WERI-Rb-1 (cell line): Measurements from ENCODE around the gene IFIT5.

ENCODE experiments used
- DNase-seq: peaks from one replicate; pipeline ENCODE4 v3.0.0-alpha.2; 2020
- H3K27ac ChIP-seq: fragments of 250-450 bp; sonication (Bioruptor Pico); 2 replicates; pipeline ENCODE4 v1.5.1; 2020; ENCODE audit warnings: mild to moderate bottlenecking, moderate library complexity
- H3K27me3 ChIP-seq: fragments of 250-450 bp; sonication (Bioruptor Pico); 2 replicates; pipeline ENCODE4 v1.5.1; 2021; ENCODE audit warnings: mild to moderate bottlenecking, low read depth, moderate library complexity; ENCODE audit not compliant: insufficient read depth, severe bottlenecking
- H3K36me3 ChIP-seq: fragments of 250-450 bp; sonication (Bioruptor Pico); 2 replicates; pipeline ENCODE4 v1.5.1; 2020; ENCODE audit warnings: mild to moderate bottlenecking, moderate library complexity
- H3K4me3 ChIP-seq: 2 replicates; pipeline ENCODE4 v1.5.1; 2011; ENCODE audit warnings: low read depth, mild to moderate bottlenecking, control low read depth, low read length
- H3K9me3 ChIP-seq: fragments of 250-450 bp; sonication (Bioruptor Pico); 2 replicates; pipeline ENCODE4 v1.5.1; 2021; ENCODE audit warnings: mild to moderate bottlenecking, moderate library complexity; ENCODE audit not compliant: severe bottlenecking
- CTCF ChIP-seq: IDR thresholded peaks from 2 replicates; pipeline ENCODE4 v1.5.1; 2011; ENCODE audit warnings: low read depth, mild to moderate bottlenecking, control low read depth, inconsistent platforms, low read length

IFIT5 gene

GRCh38 chr10:89414146-89414878 lies at the start of gene IFIT5:
IFIT5 (plus strand) TSS chr10:89414568; CDS start chr10:89414799, 231 bp downstream.
- TF ChIP-seq CTCF, result no peak
- DNase-seq, result peak; percentile 78
- Histone ChIP-seq H3K4me3 (peak within 1 kb of the TSS; percentile 81), H3K27me3 (no peaks in the 10 kb centered on the region), H3K36me3 (peaks cover 7% of the 10 kb centered on the region), H3K9me3 (no peaks in the 10 kb centered on the region), H3K27ac (peak within 1 kb of the TSS; percentile 57)

GRCh38 chr10:89367529-89367928 lies 46.8 kb upstream of the IFIT5 start:
- no peaks in the 10 kb centered on the region for H3K36me3 ChIP-seq
- TF ChIP-seq CTCF, result no peak
- DNase-seq, result no peak
- H3K27me3 ChIP-seq, result no peaks in the 10 kb centered on the region
- no peak overlapping the region for H3K27ac ChIP-seq
- no peak overlapping the region for H3K4me3 ChIP-seq
- no peaks in the 10 kb centered on the region for H3K9me3 ChIP-seq

DNA sequence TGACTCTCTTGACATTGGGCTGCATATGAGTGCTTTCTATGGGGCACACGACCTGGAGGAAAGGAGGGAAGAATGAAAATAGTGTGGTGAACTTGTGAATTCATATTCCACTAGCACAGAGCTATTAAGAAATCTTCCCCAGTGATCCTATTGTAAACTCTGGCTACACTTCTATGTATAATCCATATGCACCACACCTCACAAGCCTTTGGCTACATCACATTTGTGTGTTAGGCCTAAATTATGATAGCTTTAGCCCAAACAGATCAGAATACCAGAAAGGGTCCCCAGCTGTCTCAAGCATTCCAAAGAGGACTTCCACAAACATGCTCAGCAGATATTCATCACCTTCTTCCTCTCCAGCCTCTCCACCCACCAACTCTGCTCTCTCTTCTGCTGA lies 46.2 kb upstream of the IFIT5 start:
- DNase-seq, result no peak
- TF ChIP-seq CTCF, result no peak
- H3K27me3 ChIP-seq, result no peaks in the 10 kb centered on the region
- no peak overlapping the region for H3K27ac ChIP-seq
- no peaks in the 10 kb centered on the region for H3K36me3 ChIP-seq
- no peaks in the 10 kb centered on the region for H3K9me3 ChIP-seq
- H3K4me3 ChIP-seq, result no peak overlapping the region

GRCh38 chr10:89369156-89370105 lies 44.9 kb upstream of the IFIT5 start:
- TF ChIP-seq CTCF, result peak; percentile 17; the same call in 1 of the 2 replicates
- Histone ChIP-seq H3K27me3 (no peaks in the 10 kb centered on the region), H3K4me3 (no peak overlapping the region), H3K9me3 (no peaks in the 10 kb centered on the region), H3K27ac (no peak overlapping the region), H3K36me3 (no peaks in the 10 kb centered on the region)
- DNase-seq, result no peak

DNA sequence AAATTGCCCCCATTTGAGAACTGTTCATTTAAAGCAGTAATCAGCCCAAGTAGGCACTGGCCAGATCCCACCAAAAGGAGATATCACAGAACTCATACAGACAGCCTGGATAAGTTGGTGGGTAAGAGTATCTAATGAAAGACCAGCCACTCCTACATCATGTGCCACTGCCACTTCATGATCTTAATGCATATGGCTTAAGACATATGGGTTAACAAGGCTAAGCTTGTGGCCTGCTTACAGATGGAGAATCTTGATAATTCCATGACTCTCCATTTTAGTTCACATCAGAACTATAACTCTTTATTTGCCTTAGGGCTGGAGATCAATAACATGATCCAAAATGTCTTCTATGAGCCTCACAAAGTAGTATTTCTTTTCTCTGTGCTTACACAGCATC lies 43.3 kb upstream of the IFIT5 start:
- Histone ChIP-seq H3K9me3 (no peaks in the 10 kb centered on the region), H3K36me3 (no peaks in the 10 kb centered on the region), H3K27ac (no peak overlapping the region), H3K4me3 (no peak overlapping the region), H3K27me3 (no peaks in the 10 kb centered on the region)
- no peak for TF ChIP-seq CTCF
- no peak for DNase-seq
